H1 (cell line): ENCODE data around the gene OR8B8. TPM values are rescaled to one million over a fixed set of nuclear protein-coding genes. Genes with fewer than 3 reads are reported as not detected.

Experiments used
- CTCF ChIA-PET: fragments of 300-600 bp; sonication (Branson Sonifier 250); formaldehyde crosslinking; loops from one replicate; lab custom pipeline; 2021; ENCODE audit not compliant: partially characterized antibody; lab: Charles Lee
- POLR2A ChIA-PET: fragments of 300-600 bp; sonication (Branson Sonifier 250); formaldehyde crosslinking; loops from one replicate; lab custom pipeline; 2021; ENCODE audit warnings: inconsistent platforms; ENCODE audit not compliant: partially characterized antibody; lab: Charles Lee
- DNase-seq, 2 experiments: peaks; one replicate each; pipeline versions ENCODE4 v3.0.0 to v3.0.0-alpha.2; 2010 to 2022; ENCODE audit warnings: low spot score in 2 of 2, low read depth in 1 of 2, mixed read lengths in 1 of 2
- FAIRE-seq: peaks from 2 replicates; lab custom pipeline; 2011; peaks lifted over from hg19 to GRCh38; lab: Jason Lieb, UNC
- H2AFZ ChIP-seq: 2 replicates; pipeline ENCODE4 v1.8.1; 2012; ENCODE audit warnings: low read length, inconsistent platforms
- H2AK5ac ChIP-seq: 2 replicates; pipeline ENCODE4 v1.6.1; 2013; ENCODE audit warnings: low read depth, low read length
- H2BK120ac ChIP-seq: replicated peaks from 2 replicates; pipeline ENCODE3; 2013; ENCODE audit warnings: low read depth, low read length, inconsistent platforms
- H2BK12ac ChIP-seq: 2 replicates; pipeline ENCODE4 v1.6.1; 2013; ENCODE audit warnings: low read depth, low read length
- H2BK15ac ChIP-seq: 2 replicates; pipeline ENCODE4 v1.6.1; 2013; ENCODE audit warnings: low read length
- H2BK20ac ChIP-seq: 2 replicates; pipeline ENCODE4 v1.6.1; 2013; ENCODE audit warnings: low read length
- H2BK5ac ChIP-seq: 2 replicates; pipeline ENCODE4 v1.6.1; 2013; ENCODE audit warnings: low read depth, low read length
- H3K14ac ChIP-seq: 2 replicates; pipeline ENCODE4 v1.6.1; 2013; ENCODE audit warnings: inconsistent platforms; ENCODE audit not compliant: insufficient read length
- H3K18ac ChIP-seq: 2 replicates; pipeline ENCODE4 v1.6.1; 2013; ENCODE audit warnings: low read length; ENCODE audit errors: extremely low read depth
- H3K23ac ChIP-seq: 2 replicates; pipeline ENCODE4 v1.6.1; 2013; ENCODE audit warnings: inconsistent platforms; ENCODE audit not compliant: insufficient read length
- H3K23me2 ChIP-seq: 2 replicates; pipeline ENCODE4 v1.6.1; 2013; ENCODE audit warnings: low read depth, low read length
- H3K27ac ChIP-seq: 2 replicates; pipeline ENCODE4 v1.6.1; 2011; ENCODE audit warnings: low read depth, low read length, inconsistent platforms
- H3K27me3 ChIP-seq, 4 experiments: replicated peaks in 1 of 4; 1 replicate in 1 of 4; 2 replicates in 3 of 4; pipeline versions ENCODE4 v1.6.1 to v1.8.1; 2011 to 2013; ENCODE audit warnings: low read length in 3 of 4, mild to moderate bottlenecking in 3 of 4, inconsistent platforms in 2 of 4, mixed read lengths in 2 of 4, moderate library complexity in 1 of 4; ENCODE audit not compliant: control insufficient read depth in 3 of 4, insufficient read depth in 3 of 4; ENCODE audit errors: extremely low read depth in 1 of 4
- H3K36me3 ChIP-seq, 4 experiments: 2 replicates each; pipeline versions ENCODE4 v1.6.1 to v1.8.1; 2011 to 2013; ENCODE audit warnings: mild to moderate bottlenecking in 4 of 4, low read length in 3 of 4, moderate library complexity in 2 of 4, control low read depth in 1 of 4, inconsistent platforms in 1 of 4; ENCODE audit not compliant: insufficient read depth in 4 of 4, control insufficient read depth in 2 of 4
- H3K4ac ChIP-seq: replicated peaks from 2 replicates; pipeline ENCODE3; 2013; ENCODE audit warnings: low read length, low read depth, mixed read lengths, inconsistent platforms; ENCODE audit not compliant: insufficient read length
- H3K4me1 ChIP-seq, 4 experiments: replicated peaks in 1 of 4; 1 replicate in 1 of 4; 2 replicates in 3 of 4; pipeline versions ENCODE4 v1.6.1 to v1.8.1; 2011 to 2013; ENCODE audit warnings: low read length in 3 of 4, inconsistent platforms in 2 of 4, mixed read lengths in 1 of 4; ENCODE audit not compliant: insufficient read depth in 4 of 4, control insufficient read depth in 3 of 4
- H3K4me2 ChIP-seq, 2 experiments: 2 replicates each; pipeline versions ENCODE4 v1.6.1 to v1.8.1; 2011 to 2013; ENCODE audit warnings: low read depth in 2 of 2, low read length in 2 of 2, control low read depth in 1 of 2, inconsistent platforms in 1 of 2, mild to moderate bottlenecking in 1 of 2; ENCODE audit not compliant: insufficient read depth in 1 of 2
- H3K4me3 ChIP-seq, 4 experiments: fragments of 200-600, 300-600 bp in 1 of 4; sonication (generic), shearing (Covaris generic), sonication (Bioruptor Twin) in 1 of 4; 2 replicates each; pipeline versions ENCODE4 v1.5.1 to v1.8.1; 2011 to 2016; ENCODE audit warnings: low read length in 4 of 4, low read depth in 3 of 4, control low read depth in 2 of 4, inconsistent platforms in 2 of 4, mild to moderate bottlenecking in 2 of 4, mixed read lengths in 1 of 4, moderate library complexity in 1 of 4; ENCODE audit not compliant: insufficient read depth in 2 of 4; ENCODE audit errors: extremely low read depth in 1 of 4
- H3K56ac ChIP-seq: replicated peaks from 2 replicates; pipeline ENCODE3; 2013; ENCODE audit warnings: low read depth, mild to moderate bottlenecking, mixed read lengths, low read length, inconsistent platforms; ENCODE audit not compliant: insufficient read length
- H3K79me1 ChIP-seq: 2 replicates; pipeline ENCODE4 v1.6.1; 2013; ENCODE audit warnings: low read depth, low read length, control low read depth
- H3K79me2 ChIP-seq, 2 experiments: 2 replicates each; pipeline versions ENCODE4 v1.6.1 to v1.8.1; 2012 to 2013; ENCODE audit warnings: low read length in 2 of 2, mild to moderate bottlenecking in 2 of 2, inconsistent platforms in 1 of 2; ENCODE audit not compliant: insufficient read depth in 2 of 2, control insufficient read depth in 1 of 2
- H3K9ac ChIP-seq, 4 experiments: replicated peaks in 1 of 4; 1 replicate in 1 of 4; 2 replicates in 3 of 4; pipeline versions ENCODE4 v1.6.1 to v1.8.1; 2011 to 2013; ENCODE audit warnings: low read depth in 3 of 4, low read length in 3 of 4, control low read depth in 2 of 4, mild to moderate bottlenecking in 2 of 4, moderate library complexity in 2 of 4, inconsistent platforms in 1 of 4; ENCODE audit errors: extremely low read depth in 1 of 4
- H3K9me3 ChIP-seq, 2 experiments: 2 replicates each; pipeline versions ENCODE4 v1.6.1 to v1.8.1; 2012 to 2013; ENCODE audit warnings: mild to moderate bottlenecking in 2 of 2, moderate library complexity in 2 of 2, control low read depth in 1 of 2, inconsistent platforms in 1 of 2, low read depth in 1 of 2, low read length in 1 of 2, mixed read lengths in 1 of 2; ENCODE audit not compliant: insufficient read depth in 2 of 2
- H4K20me1 ChIP-seq, 2 experiments: replicated peaks in 1 of 2; 2 replicates each; pipeline versions ENCODE3 to v1.8.1; 2011 to 2013; ENCODE audit warnings: inconsistent platforms in 2 of 2, low read length in 2 of 2, mild to moderate bottlenecking in 1 of 2; ENCODE audit not compliant: insufficient read depth in 2 of 2, control insufficient read depth in 1 of 2
- H4K5ac ChIP-seq: 2 replicates; pipeline ENCODE4 v1.6.1; 2013; ENCODE audit warnings: low read length, low read depth, mixed read lengths, inconsistent platforms; ENCODE audit not compliant: insufficient read length
- H4K8ac ChIP-seq: 2 replicates; pipeline ENCODE4 v1.8.0; 2013; ENCODE audit warnings: mild to moderate bottlenecking, moderate library complexity, low read length, inconsistent platforms; ENCODE audit not compliant: insufficient read depth; ENCODE audit errors: extremely low read depth
- H4K91ac ChIP-seq: replicated peaks from 2 replicates; pipeline ENCODE3; 2013; ENCODE audit warnings: low read length, mixed read lengths, inconsistent platforms; ENCODE audit not compliant: insufficient read length
- CBX5 ChIP-seq: fragments of 300-800, 300-1000 bp; sonication (generic); IDR thresholded peaks from 2 replicates; pipeline ENCODE4 v1.7.1; 2016; ENCODE audit warnings: antibody characterized with exemption, low read length, low read depth
- CEBPB ChIP-seq: IDR thresholded peaks from 2 replicates; pipeline ENCODE4 v1.6.1; 2012; ENCODE audit warnings: low read depth, low read length
- CHD1 ChIP-seq: IDR thresholded peaks from 2 replicates; pipeline ENCODE4 v1.6.1; 2012; ENCODE audit warnings: low read depth, low read length, improper control_type of control experiment
- EP300 ChIP-seq, 2 experiments: IDR thresholded peaks; 1 replicate in 1 of 2; 2 replicates in 1 of 2; pipeline ENCODE4 v1.6.1; 2011 to 2012; ENCODE audit warnings: low read depth in 2 of 2, low read length in 2 of 2, mild to moderate bottlenecking in 2 of 2, borderline replicate concordance in 1 of 2, inconsistent platforms in 1 of 2, moderate library complexity in 1 of 2
- HDAC6 ChIP-seq: IDR thresholded peaks from one replicate; pipeline ENCODE4 v1.7.1; 2012; ENCODE audit warnings: low read depth, mild to moderate bottlenecking, inconsistent platforms, low read length, moderate library complexity
- KDM5A ChIP-seq: fragments of 200-600 bp; IDR thresholded peaks from 2 replicates; pipeline ENCODE4 v1.7.1; 2012; ENCODE audit warnings: mild to moderate bottlenecking, low read length, inconsistent platforms, mixed read lengths
- RBBP5 ChIP-seq: IDR thresholded peaks from 2 replicates; pipeline ENCODE4 v1.7.1; 2012; ENCODE audit warnings: low read depth, mild to moderate bottlenecking, inconsistent platforms, low read length, moderate library complexity, borderline replicate concordance
- TEAD4 ChIP-seq: IDR thresholded peaks from 2 replicates; pipeline ENCODE4 v1.6.1; 2012; ENCODE audit warnings: low read depth, low read length, inconsistent platforms, mixed read lengths
- YY1 ChIP-seq: IDR thresholded peaks from 2 replicates; pipeline ENCODE4 v1.6.1; 2011; ENCODE audit warnings: low read depth, mild to moderate bottlenecking, low read length
- WGBS, 2 experiments: shearing (Covaris generic) in 1 of 2; methylation state at CpG; one replicate each; pipeline versions ENCODE4 v1.1.6 to v1.1.7; 2013 to 2015; ENCODE audit warnings: low lambda C conversion rate in 2 of 2, mixed read lengths in 2 of 2, inconsistent platforms in 1 of 2, low coverage in 1 of 2, missing lambda C conversion rate in 1 of 2; ENCODE audit not compliant: insufficient replicate concordance in 2 of 2, insufficient coverage in 1 of 2, insufficient read length in 1 of 2; ENCODE audit errors: extremely low coverage in 1 of 2, missing lambda C conversion rate in 1 of 2; 5-methylcytosine and 5-hydroxymethylcytosine counted together
- polyA plus RNA-seq, 7 experiments: library from polyadenylated mRNA; depleted of rRNA in 3 of 7; stranded (reverse) in 5 of 7; unstranded in 2 of 7; fragments of >200 nt in 5 of 7; fragments of 200-250 nt in 2 of 7; gene quantifications; 1 replicate in 5 of 7; 2 replicates in 1 of 7; 4 replicates in 1 of 7; pipeline versions ENCODE4 v1.2.1 to v1.2.3, GENCODE V29; 2011 to 2013; ENCODE audit warnings: missing spikeins in 2 of 7, mixed read lengths in 2 of 7
- total RNA-seq: library from RNA; stranded (reverse); fragmentation: NEBNext Ultra II Directional; extraction: Animal tissue kit (Norgen Biotek cat#: 25700); gene quantifications from 2 replicates; pipeline ENCODE4 v1.2.1, GENCODE V29; 2021

The OR8B8 gene
- total and polyA plus RNA-seq, 2 of the 8 experiments (the other 6 are each of a cell fraction or from before 2014, with no cell fraction given): not detected

DNA sequence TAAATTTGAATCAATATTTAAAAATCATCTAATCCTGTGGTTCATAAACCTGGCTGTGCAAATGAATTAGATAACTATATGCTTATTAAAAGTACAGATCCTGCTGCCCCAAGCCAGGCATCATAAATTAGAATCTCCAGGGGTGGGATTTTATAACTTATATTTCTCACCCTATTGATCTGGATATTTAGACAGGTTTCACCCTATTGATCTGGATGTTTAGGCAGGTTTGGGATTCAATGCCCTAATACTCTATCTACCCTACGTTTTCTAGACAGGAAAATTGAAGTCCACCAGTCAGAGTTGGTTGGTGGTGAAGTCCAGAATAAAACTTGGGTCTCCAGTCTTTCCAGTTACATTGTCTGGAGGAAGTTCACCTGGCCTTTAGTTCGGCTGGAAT lies 2.6 kb downstream of the OR8B8 start:
- no peak overlapping the region for H3K14ac ChIP-seq
- no peak for TF ChIP-seq KDM5A
- no peak for TF ChIP-seq HDAC6
- no peak for TF ChIP-seq EP300 (IDR thresholded peaks at IDR 0.05; ENCODE audit: borderline replicate concordance in 1 of 2, low read depth in 2 of 2, low read length in 2 of 2)
- no peak for TF ChIP-seq CEBPB
- TF ChIP-seq CHD1: no peak
- no peak for TF ChIP-seq RBBP5
- TF ChIP-seq CBX5: no peak
- no peak for TF ChIP-seq TEAD4
- no peak for TF ChIP-seq YY1
- no peak for FAIRE-seq
- no peak overlapping the region for H2BK12ac ChIP-seq
- peaks cover 0 to 2% of the 10 kb centered on the region in 2 experiments; a peak in 1 of 4 replicates for H3K9me3 ChIP-seq
- 83% methylated on average over 2 of the region's 2 CpGs; no CpG with 5 or more reads in 1 of the 2 experiments for WGBS, 2 experiments
- no peak overlapping the region for H4K8ac ChIP-seq
- no peak overlapping the region for H2BK5ac ChIP-seq
- H3K4me1 ChIP-seq: no peaks in the 10 kb centered on the region
- H3K23me2 ChIP-seq: no peaks in the 10 kb centered on the region
- no peaks in the 10 kb centered on the region for H3K79me2 ChIP-seq
- H2BK15ac ChIP-seq: no peak overlapping the region
- no peaks in the 10 kb centered on the region for H3K79me1 ChIP-seq
- no peak overlapping the region for H3K56ac ChIP-seq
- POLR2A ChIA-PET: no interaction called here
- no peaks in the 10 kb centered on the region for H4K20me1 ChIP-seq
- no peak overlapping the region for H2AK5ac ChIP-seq
- no peak overlapping the region for H3K4me3 ChIP-seq
- no peak overlapping the region for H3K4ac ChIP-seq
- H3K36me3 ChIP-seq: no peaks in the 10 kb centered on the region
- H4K91ac ChIP-seq: no peak overlapping the region
- H3K27ac ChIP-seq: no peak overlapping the region
- CTCF ChIA-PET: interaction anchor here (0.7 to 3.7 kb wide), 8 partner anchors 23 to 239 kb away, joined by 3 to 20 read pairs (median 3); no protein-coding TSS in a partner anchor
- H2BK120ac ChIP-seq: no peak overlapping the region
- no peak for DNase-seq
- H3K18ac ChIP-seq: no peak overlapping the region
- no peak overlapping the region for H3K9ac ChIP-seq
- no peak overlapping the region for H3K23ac ChIP-seq
- H3K27me3 ChIP-seq: no peaks in the 10 kb centered on the region
- no peak overlapping the region for H2BK20ac ChIP-seq
- H4K5ac ChIP-seq: no peak overlapping the region
- no peak overlapping the region for H2AFZ ChIP-seq
- no peak overlapping the region for H3K4me2 ChIP-seq
